Breast epithelium (tissue), 4 donors: Measurements from ENCODE around the gene TIMM8B. TPM values are rescaled to one million over a fixed set of nuclear protein-coding genes. Genes with fewer than 3 reads are reported as not detected.

ENCODE experiments used
- DNase-seq, 2 donors: peaks; one replicate each; pipeline ENCODE4 v3.0.0-alpha.2; 2019; ENCODE audit warnings: low spot score in 2 of 2
- H3K27ac ChIP-seq, 2 donors: fragments of 200-600 bp; sonication (generic) in 1 of 2; one replicate each; pipeline ENCODE4 v1.5.1; 2016 to 2019; ENCODE audit warnings: mild to moderate bottlenecking in 1 of 2
- H3K27me3 ChIP-seq, 2 donors: fragments of 200-600 bp; sonication (generic) in 1 of 2; one replicate each; pipeline versions ENCODE4 v1.5.1 to v1.6.0; 2017 to 2019; ENCODE audit warnings: control low read depth in 1 of 2, mild to moderate bottlenecking in 1 of 2
- H3K36me3 ChIP-seq: fragments of 200-600 bp; one replicate; pipeline ENCODE4 v1.5.1; 2019
- H3K4me1 ChIP-seq, 2 donors: fragments of 200-600 bp; sonication (generic); one replicate each; pipeline ENCODE4 v1.5.1; 2016 to 2019; ENCODE audit warnings: control low read depth in 1 of 2
- H3K4me3 ChIP-seq, 3 donors: fragments of 200-600 bp; sonication (generic); 1 replicate in 2 of 3; 2 replicates in 1 of 3; pipeline ENCODE4 v1.5.1; 2016 to 2019; ENCODE audit warnings: mild to moderate bottlenecking in 3 of 3, moderate library complexity in 2 of 3
- H3K9me3 ChIP-seq, 2 donors: fragments of 200-600 bp; sonication (generic) in 1 of 2; one replicate each; pipeline ENCODE4 v1.5.1; 2016 to 2019; ENCODE audit warnings: control low read depth in 1 of 2
- POLR2A ChIP-seq: fragments of 450-650 bp; IDR thresholded peaks from one replicate; pipeline ENCODE4 v1.6.1; 2016; ENCODE audit warnings: antibody characterized with exemption, mild to moderate bottlenecking, moderate library complexity
- POLR2AphosphoS5 ChIP-seq, 3 donors: sonication (generic); formaldehyde crosslinking; IDR thresholded peaks; one replicate each; pipeline ENCODE4 v1.6.1; 2017; ENCODE audit warnings: antibody characterized with exemption in 3 of 3
- intact Hi-C: fragments of 100-400 bp; cut with DNase I; formaldehyde crosslinking; loops from one replicate; pipeline ENCODE4 v1.15.1; 2023; ENCODE audit warnings: low total_unique reads
- total RNA-seq, 3 donors: library from RNA; depleted of rRNA; stranded (reverse); fragments of >200 nt; gene quantifications; one replicate each; pipeline ENCODE4 v1.1.0, GENCODE V29; 2016
- TF ChIP-seq, protein P1 (sequence below), 3 donors: fragments of 450-650 bp; IDR thresholded peaks; one replicate each; pipeline ENCODE4 v1.5.1; 2016 to 2017; ENCODE audit warnings: antibody characterized with exemption in 3 of 3, mild to moderate bottlenecking in 3 of 3, moderate library complexity in 3 of 3

Gene TIMM8B
- total RNA-seq, 3 donors from 2014 or later = 31.9 to 48.8 (median 40.5) TPM

GRCh38 chr11:112062923-112063322, 23.6 kb downstream of the TIMM8B start:
- Histone ChIP-seq H3K36me3 (no peaks in the 10 kb centered on the region), H3K4me1 (no peaks in the 10 kb centered on the region), H3K27me3 (no peaks in the 10 kb centered on the region), H3K4me3 (no peak overlapping the region), H3K9me3 (no peaks in the 10 kb centered on the region), H3K27ac (no peak overlapping the region)
- no peak for DNase-seq
- intact Hi-C loops = no loop called here
- no peak for TF ChIP-seq POLR2AphosphoS5 (IDR thresholded peaks at IDR 0.05)
- TF ChIP-seq, protein P1, sequence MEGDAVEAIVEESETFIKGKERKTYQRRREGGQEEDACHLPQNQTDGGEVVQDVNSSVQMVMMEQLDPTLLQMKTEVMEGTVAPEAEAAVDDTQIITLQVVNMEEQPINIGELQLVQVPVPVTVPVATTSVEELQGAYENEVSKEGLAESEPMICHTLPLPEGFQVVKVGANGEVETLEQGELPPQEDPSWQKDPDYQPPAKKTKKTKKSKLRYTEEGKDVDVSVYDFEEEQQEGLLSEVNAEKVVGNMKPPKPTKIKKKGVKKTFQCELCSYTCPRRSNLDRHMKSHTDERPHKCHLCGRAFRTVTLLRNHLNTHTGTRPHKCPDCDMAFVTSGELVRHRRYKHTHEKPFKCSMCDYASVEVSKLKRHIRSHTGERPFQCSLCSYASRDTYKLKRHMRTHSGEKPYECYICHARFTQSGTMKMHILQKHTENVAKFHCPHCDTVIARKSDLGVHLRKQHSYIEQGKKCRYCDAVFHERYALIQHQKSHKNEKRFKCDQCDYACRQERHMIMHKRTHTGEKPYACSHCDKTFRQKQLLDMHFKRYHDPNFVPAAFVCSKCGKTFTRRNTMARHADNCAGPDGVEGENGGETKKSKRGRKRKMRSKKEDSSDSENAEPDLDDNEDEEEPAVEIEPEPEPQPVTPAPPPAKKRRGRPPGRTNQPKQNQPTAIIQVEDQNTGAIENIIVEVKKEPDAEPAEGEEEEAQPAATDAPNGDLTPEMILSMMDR (IDR thresholded peaks at IDR 0.05) = no peak
- TF ChIP-seq POLR2A = no peak

DNA sequence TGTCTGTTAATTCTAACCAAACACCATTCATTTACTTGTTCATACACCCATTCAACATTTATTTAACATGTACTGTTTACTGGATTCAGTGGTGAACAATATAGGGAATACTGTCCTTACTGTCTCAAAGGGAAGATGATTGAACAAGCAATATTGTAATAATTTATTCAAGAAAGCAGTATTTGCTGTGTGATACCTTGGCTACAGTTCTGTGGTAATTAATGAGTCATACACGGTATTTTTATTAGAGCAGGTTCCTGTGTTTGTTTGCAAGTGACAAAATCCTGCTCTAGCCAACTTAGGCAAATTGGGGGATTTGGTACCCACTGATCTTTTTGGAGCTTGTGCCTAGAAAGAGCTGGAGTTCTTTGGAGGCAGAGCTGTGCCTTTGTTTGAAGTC, 28.5 kb downstream of the TIMM8B start:
- H3K27ac ChIP-seq = no peak overlapping the region
- no peak for DNase-seq
- intact Hi-C loops = no loop called here
- no peak for TF ChIP-seq POLR2AphosphoS5 (IDR thresholded peaks at IDR 0.05)
- TF ChIP-seq POLR2A = no peak
- TF ChIP-seq, protein P1 (IDR thresholded peaks at IDR 0.05) = no peak
- H3K9me3 ChIP-seq = no peaks in the 10 kb centered on the region
- H3K36me3 ChIP-seq = no peaks in the 10 kb centered on the region
- no peaks in the 10 kb centered on the region for H3K27me3 ChIP-seq
- no peaks in the 10 kb centered on the region for H3K4me1 ChIP-seq
- H3K4me3 ChIP-seq = no peak overlapping the region

DNA sequence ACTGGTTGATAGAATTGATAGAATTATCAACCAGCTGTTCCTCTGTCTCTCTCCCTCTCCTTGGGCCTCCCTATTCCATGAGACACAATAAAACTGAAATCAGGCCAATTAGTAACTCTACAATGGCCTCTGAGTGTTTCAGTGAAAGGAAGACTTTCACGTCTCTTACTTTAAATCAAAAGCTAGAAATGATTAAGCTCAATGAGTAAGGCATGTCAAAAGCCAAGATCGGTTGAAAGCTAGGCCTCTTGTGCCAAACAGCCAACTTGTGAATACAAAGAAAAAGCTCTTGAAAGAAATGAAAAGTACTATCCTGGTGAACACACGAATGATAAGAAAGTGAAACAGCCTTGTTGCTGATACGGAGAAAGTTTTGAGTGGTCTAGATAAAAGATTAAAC, 29.4 kb downstream of the TIMM8B start:
- TF ChIP-seq, protein P1 (IDR thresholded peaks at IDR 0.05) = no peak
- TF ChIP-seq POLR2A = no peak
- TF ChIP-seq POLR2AphosphoS5 (IDR thresholded peaks at IDR 0.05) = no peak
- H3K36me3 ChIP-seq = no peaks in the 10 kb centered on the region

DNA sequence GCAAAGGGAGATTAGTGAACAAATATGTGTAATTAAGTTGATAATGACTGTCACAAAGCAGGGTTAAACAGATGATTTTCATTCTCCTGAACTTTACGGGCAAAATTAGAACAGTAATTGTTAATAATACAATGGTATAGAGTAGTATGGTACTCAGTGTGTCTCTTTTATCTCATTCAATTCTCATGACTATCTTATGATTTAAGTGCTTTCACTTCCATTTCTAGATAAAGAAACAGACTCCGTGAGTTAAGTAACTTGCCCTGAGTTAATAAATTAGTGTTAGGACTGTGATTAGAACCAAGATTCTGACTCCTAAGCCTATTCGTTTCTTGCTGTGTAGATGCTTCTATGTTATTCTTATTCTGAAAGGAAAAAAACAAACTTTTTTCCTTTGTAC, 34.8 kb downstream of the TIMM8B start:
- no peaks in the 10 kb centered on the region for H3K4me1 ChIP-seq
- TF ChIP-seq POLR2A = no peak
- TF ChIP-seq, protein P1 (IDR thresholded peaks at IDR 0.05) = no peak
- no peak for TF ChIP-seq POLR2AphosphoS5 (IDR thresholded peaks at IDR 0.05)
- no peaks in the 10 kb centered on the region for H3K36me3 ChIP-seq
- no peaks in the 10 kb centered on the region for H3K27me3 ChIP-seq
- no peak overlapping the region for H3K4me3 ChIP-seq
- no peak overlapping the region for H3K27ac ChIP-seq
- intact Hi-C loops = no loop called here
- H3K9me3 ChIP-seq = no peaks in the 10 kb centered on the region
- no peak for DNase-seq

More for the DNA sequence above, 29.4 kb downstream of the TIMM8B start:
- no peak overlapping the region for H3K4me3 ChIP-seq
- no peak for DNase-seq
- H3K27ac ChIP-seq = no peak overlapping the region
- H3K9me3 ChIP-seq = no peaks in the 10 kb centered on the region
- intact Hi-C loops = no loop called here
- H3K4me1 ChIP-seq = no peaks in the 10 kb centered on the region
- H3K27me3 ChIP-seq = no peaks in the 10 kb centered on the region

- TF ChIP-seq, protein P1 (IDR thresholded peaks at IDR 0.05) = no peak
- TF ChIP-seq POLR2A (no peak), POLR2AphosphoS5 (IDR thresholded peaks at IDR 0.05) (no peak)
- H3K36me3 ChIP-seq = no peaks in the 10 kb centered on the region
- H3K9me3 ChIP-seq = no peaks in the 10 kb centered on the region
- intact Hi-C loops = no loop called here
- H3K27ac ChIP-seq = no peak overlapping the region
- no peak overlapping the region for H3K4me3 ChIP-seq
- DNase-seq = no peak
- H3K4me1 ChIP-seq = no peaks in the 10 kb centered on the region
- H3K27me3 ChIP-seq = no peaks in the 10 kb centered on the region
These were observed 35.8 kb downstream of the TIMM8B start for GRCh38 chr11:112050721-112051120.
